ENCODE data around the gene AK5.

The AK5 gene

GRCh38 chr1:77281491-77282186 is at the start of gene AK5:
TSS of gene AK5 (plus strand) at chr1:77282019. CDS start at chr1:77282314, 295 bp downstream.
- DNase-seq (ENCODE audit: low spot score) = peak; percentile 70

- DNase-seq (ENCODE audit: low spot score) = no peak
Measured at GRCh38 chr1:77232829-77233228, 49.0 kb upstream of the AK5 start.

GRCh38 chr1:77234096-77234495 is 47.7 kb upstream of the AK5 start:
- DNase-seq (ENCODE audit: low spot score) = no peak

- no peak for DNase-seq (ENCODE audit: low spot score)
Measured at GRCh38 chr1:77234943-77235342, 46.9 kb upstream of the AK5 start.

GRCh38 chr1:77238462-77238861 is 43.4 kb upstream of the AK5 start:
- no peak for DNase-seq (ENCODE audit: low spot score)

GRCh38 chr1:77239311-77239710 is 42.5 kb upstream of the AK5 start:
- no peak for DNase-seq (ENCODE audit: low spot score)

GRCh38 chr1:77245830-77246229 is 36.0 kb upstream of the AK5 start:
- no peak for DNase-seq (ENCODE audit: low spot score)

- DNase-seq (ENCODE audit: low spot score) = no peak
Measured at GRCh38 chr1:77250126-77250525, 31.7 kb upstream of the AK5 start.

- no peak for DNase-seq (ENCODE audit: low spot score)
Measured at GRCh38 chr1:77253211-77253610, 28.6 kb upstream of the AK5 start.

GRCh38 chr1:77263708-77264107 is 18.1 kb upstream of the AK5 start:
- no peak for DNase-seq (ENCODE audit: low spot score)

- DNase-seq (ENCODE audit: low spot score) = no peak
Measured at GRCh38 chr1:77265180-77265579, 16.6 kb upstream of the AK5 start.

- DNase-seq (ENCODE audit: low spot score) = no peak
Measured at GRCh38 chr1:77267035-77267434, 14.8 kb upstream of the AK5 start.

GRCh38 chr1:77271852-77272580 is 9.8 kb upstream of the AK5 start:
- peak; percentile 25 for DNase-seq (ENCODE audit: low spot score)

GRCh38 chr1:77273891-77274290 is 7.9 kb upstream of the AK5 start:
- DNase-seq (ENCODE audit: low spot score) = no peak

GRCh38 chr1:77275194-77275593 is 6.6 kb upstream of the AK5 start:
- no peak for DNase-seq (ENCODE audit: low spot score)

GRCh38 chr1:77276941-77277340 is 4.9 kb upstream of the AK5 start:
- no peak for DNase-seq (ENCODE audit: low spot score)

GRCh38 chr1:77279929-77280328 is 1.9 kb upstream of the AK5 start:
- DNase-seq (ENCODE audit: low spot score) = no peak

GRCh38 chr1:77280962-77281361 is 857 bp upstream of the AK5 start:
- no peak for DNase-seq (ENCODE audit: low spot score)

- no peak for DNase-seq (ENCODE audit: low spot score)
Measured at GRCh38 chr1:77282187-77282865, 507 bp downstream of the AK5 start.

GRCh38 chr1:77282866-77283539 is 1.2 kb downstream of the AK5 start:
- DNase-seq (ENCODE audit: low spot score) = peak; percentile 45

- DNase-seq (ENCODE audit: low spot score) = peak; percentile 42
Measured at GRCh38 chr1:77283701-77284425, 2.0 kb downstream of the AK5 start.

- DNase-seq (ENCODE audit: low spot score) = no peak
Measured at GRCh38 chr1:77287535-77287934, 5.7 kb downstream of the AK5 start.

Measured in Ammon's horn (tissue), 1 donor.